CD4-positive, CD25-positive, alpha-beta regulatory T cell (primary cell): ENCODE data around the gene MPP1. TPM values are rescaled to one million over a fixed set of nuclear protein-coding genes. Genes with fewer than 3 reads are reported as not detected.

ENCODE experiments used
- ATAC-seq, 2 donors: fragments of 150-1000 bp; cut with Tn5 transposase; one replicate each; pipeline ENCODE4 v1.10.0; 2021; ENCODE audit warnings: low read depth in 2 of 2, moderate number of reproducible peaks in 2 of 2, moderate library complexity in 1 of 2
- DNase-seq, 3 donors: peaks; one replicate each; pipeline versions ENCODE4 v3.0.0 to v3.0.0-alpha.2; 2012 to 2022; ENCODE audit warnings: mixed read lengths in 1 of 3
- H3K27ac ChIP-seq: one replicate; pipeline ENCODE4 v1.7.0; 2013; ENCODE audit warnings: mild to moderate bottlenecking, low read length; ENCODE audit not compliant: insufficient read depth, poor library complexity, severe bottlenecking
- H3K27me3 ChIP-seq: one replicate; pipeline ENCODE4 v1.7.0; 2013; ENCODE audit warnings: low read length; ENCODE audit not compliant: control insufficient read depth, insufficient read depth
- H3K36me3 ChIP-seq: one replicate; pipeline ENCODE4 v1.7.0; 2013; ENCODE audit warnings: mild to moderate bottlenecking, low read length, moderate library complexity; ENCODE audit not compliant: control insufficient read depth, insufficient read depth
- H3K4me1 ChIP-seq: 2 replicates; pipeline ENCODE4 v1.7.0; 2013; ENCODE audit warnings: mild to moderate bottlenecking, low read length; ENCODE audit not compliant: insufficient read depth, control insufficient read depth, poor library complexity, severe bottlenecking
- H3K4me3 ChIP-seq: one replicate; pipeline ENCODE4 v1.7.0; 2013; ENCODE audit warnings: low read depth, mild to moderate bottlenecking, low read length, moderate library complexity
- H3K9me3 ChIP-seq, 2 experiments: 1 replicate in 1 of 2; 2 replicates in 1 of 2; pipeline ENCODE4 v1.7.0; 2013; ENCODE audit warnings: low read length in 2 of 2, mild to moderate bottlenecking in 1 of 2, moderate library complexity in 1 of 2; ENCODE audit not compliant: control insufficient read depth in 2 of 2
- H3K27ac Mint-ChIP-seq, 3 donors: one replicate each; pipeline ENCODE4 v1.8.0; 2020 to 2022; ENCODE audit warnings: mild to moderate bottlenecking in 3 of 3, mixed read lengths in 3 of 3, moderate library complexity in 2 of 3
- H3K27me3 Mint-ChIP-seq: one replicate; pipeline ENCODE4 v1.8.0; 2022; ENCODE audit warnings: mild to moderate bottlenecking, mixed read lengths
- H3K36me3 Mint-ChIP-seq: one replicate; pipeline ENCODE4 v1.8.0; 2020; ENCODE audit warnings: mixed read lengths
- H3K4me1 Mint-ChIP-seq, 4 donors: one replicate each; pipeline ENCODE4 v1.8.0; 2020 to 2022; ENCODE audit warnings: mixed read lengths in 4 of 4, mild to moderate bottlenecking in 1 of 4
- H3K4me3 Mint-ChIP-seq, 4 donors: one replicate each; pipeline ENCODE4 v1.8.0; 2020 to 2022; ENCODE audit warnings: mild to moderate bottlenecking in 4 of 4, mixed read lengths in 4 of 4, moderate library complexity in 3 of 4
- H3K9me3 Mint-ChIP-seq, 7 donors: one replicate each; pipeline ENCODE4 v1.8.0; 2020 to 2022; ENCODE audit warnings: mixed read lengths in 7 of 7, mild to moderate bottlenecking in 3 of 7, moderate library complexity in 2 of 7
- polyA plus RNA-seq, 4 donors: library from polyadenylated mRNA; unstranded; fragments of 300-500 nt; fragmentation: Illumina TruSeq; gene quantifications; one replicate each; pipeline ENCODE4 v1.2.3, GENCODE V29; 2021
- total RNA-seq: library from RNA; stranded (reverse); gene quantifications from one replicate; pipeline ENCODE4 v1.2.3, GENCODE V29; 2022

MPP1 gene
- total and polyA plus RNA-seq, 5 donors from 2014 or later: 11.3 to 24.0 (median 12.9) TPM

DNA sequence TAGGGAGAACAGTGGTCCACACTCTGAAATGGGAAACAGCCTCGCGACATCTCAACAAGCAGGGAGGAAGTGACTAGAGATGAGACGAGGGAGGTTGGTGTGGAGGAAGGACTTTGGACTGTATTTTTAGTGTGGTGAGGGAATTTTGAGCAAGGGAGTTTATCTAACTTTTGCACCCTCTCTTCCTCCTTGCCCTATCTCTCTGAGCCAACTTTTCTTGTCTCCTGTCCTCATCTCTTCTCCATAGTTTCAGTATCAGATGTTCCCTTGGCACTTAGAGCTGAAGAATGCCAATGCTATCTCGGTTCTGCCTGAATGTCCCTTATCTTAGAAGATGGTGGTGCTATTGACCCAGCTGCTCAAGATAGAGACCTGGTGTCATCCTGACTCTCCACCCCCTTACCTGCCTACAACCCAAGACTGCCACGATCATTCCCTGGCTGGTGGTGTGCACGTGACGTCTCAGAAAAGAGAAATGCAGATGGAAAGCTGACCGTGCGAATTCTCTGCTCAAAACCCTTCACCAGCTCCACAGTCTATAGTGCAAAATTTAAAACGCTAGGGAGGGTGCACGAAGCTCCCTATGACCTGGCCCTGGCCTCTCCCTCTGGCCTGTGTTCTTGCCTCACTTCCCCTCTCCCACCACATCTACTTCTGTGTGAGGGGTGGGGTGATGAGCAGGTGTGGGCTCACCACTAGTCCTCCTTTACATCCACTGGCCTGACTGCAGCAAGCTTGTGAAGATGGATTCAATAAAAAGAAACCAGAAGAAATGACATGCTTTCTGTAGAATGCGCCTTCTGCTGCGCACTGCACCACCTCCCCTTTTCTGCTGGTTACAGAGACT lies 20.9 kb downstream of the MPP1 start:
- Mint-ChIP-seq H3K36me3 (peaks cover 3% of the 10 kb centered on the region), H3K4me3 (peak overlapping the region; percentile 60 to 82 (median 76)), H3K4me1 (peaks cover 0 to 11% (median 7%) of the 10 kb centered on the region in 4 donors), H3K27ac (peak overlapping the region; percentile 67 to 80 (median 78)), H3K27me3 (no peaks in the 10 kb centered on the region), H3K9me3 (no peaks in the 10 kb centered on the region)
- ATAC-seq: no peak
- H3K4me1 ChIP-seq: no peaks in the 10 kb centered on the region
- no peaks in the 10 kb centered on the region for H3K9me3 ChIP-seq
- H3K27ac ChIP-seq: no peak overlapping the region
- H3K27me3 ChIP-seq: no peaks in the 10 kb centered on the region
- no peak for DNase-seq
- H3K36me3 ChIP-seq: no peaks in the 10 kb centered on the region
- peak overlapping the region; percentile 64 for H3K4me3 ChIP-seq

DNA sequence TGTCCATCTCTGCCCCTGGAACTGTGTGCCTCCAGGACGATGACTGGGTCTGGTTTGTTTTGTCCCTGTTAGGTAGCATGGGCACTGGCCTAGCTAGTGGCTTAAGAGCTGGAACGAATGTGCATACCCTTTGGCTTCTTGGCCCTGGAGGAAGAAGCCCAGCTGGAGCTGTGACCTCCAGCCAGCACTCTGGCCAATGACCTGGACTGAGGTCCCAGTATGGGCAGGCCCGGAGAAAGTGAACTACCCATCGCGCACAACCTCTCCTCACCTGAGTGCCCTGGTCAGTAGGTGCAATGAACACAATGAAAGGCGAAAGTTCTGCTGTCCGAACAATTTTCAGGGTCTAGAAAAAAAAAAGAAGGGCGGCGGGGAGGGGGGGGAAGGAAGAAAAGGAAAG lies 24.3 kb downstream of the MPP1 start:
- H3K9me3 Mint-ChIP-seq: no peaks in the 10 kb centered on the region
- peaks cover 0 to 16% (median 9%) of the 10 kb centered on the region in 4 donors for H3K4me1 Mint-ChIP-seq
- H3K36me3 ChIP-seq: peaks cover 14% of the 10 kb centered on the region
- no peaks in the 10 kb centered on the region for H3K4me1 ChIP-seq
- DNase-seq (no peak), ATAC-seq (no peak)
- H3K27ac ChIP-seq: no peak overlapping the region
- peaks cover 3% of the 10 kb centered on the region for H3K36me3 Mint-ChIP-seq
- no peak overlapping the region for H3K27ac Mint-ChIP-seq
- no peaks in the 10 kb centered on the region for H3K27me3 ChIP-seq
- no peaks in the 10 kb centered on the region for H3K9me3 ChIP-seq
- no peak overlapping the region for H3K4me3 ChIP-seq
- H3K27me3 Mint-ChIP-seq: no peaks in the 10 kb centered on the region
- no peak overlapping the region for H3K4me3 Mint-ChIP-seq

DNA sequence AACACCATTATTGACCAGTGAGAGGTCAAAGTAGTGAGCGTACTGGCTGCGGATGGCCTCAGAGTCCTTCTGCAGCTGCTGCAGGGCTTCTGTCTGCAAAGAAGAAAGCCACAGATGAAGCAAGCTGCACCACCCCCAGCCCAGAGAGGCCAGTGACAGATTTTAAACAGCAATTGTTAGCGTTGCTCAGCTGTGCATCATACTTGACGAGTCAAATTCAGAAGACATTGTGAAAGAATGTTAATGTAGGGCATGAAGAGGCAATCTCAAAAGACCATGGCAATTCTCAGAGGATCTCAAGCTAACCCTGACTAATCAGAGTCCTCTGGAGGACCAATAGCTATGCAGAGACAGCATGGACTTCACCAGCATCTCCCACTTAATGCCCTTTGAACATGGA lies 26.0 kb downstream of the MPP1 start:
- H3K4me1 Mint-ChIP-seq: peaks cover 0 to 22% (median 8%) of the 10 kb centered on the region in 4 donors
- DNase-seq: no peak
- no peak overlapping the region for H3K27ac Mint-ChIP-seq
- Histone ChIP-seq H3K4me3 (no peak overlapping the region), H3K9me3 (no peaks in the 10 kb centered on the region), H3K27ac (no peak overlapping the region), H3K4me1 (no peaks in the 10 kb centered on the region), H3K36me3 (peaks cover 30% of the 10 kb centered on the region), H3K27me3 (no peaks in the 10 kb centered on the region)
- no peaks in the 10 kb centered on the region for H3K9me3 Mint-ChIP-seq
- H3K36me3 Mint-ChIP-seq: peaks cover 7% of the 10 kb centered on the region
- no peak overlapping the region for H3K4me3 Mint-ChIP-seq
- no peaks in the 10 kb centered on the region for H3K27me3 Mint-ChIP-seq
- no peak for ATAC-seq

DNA sequence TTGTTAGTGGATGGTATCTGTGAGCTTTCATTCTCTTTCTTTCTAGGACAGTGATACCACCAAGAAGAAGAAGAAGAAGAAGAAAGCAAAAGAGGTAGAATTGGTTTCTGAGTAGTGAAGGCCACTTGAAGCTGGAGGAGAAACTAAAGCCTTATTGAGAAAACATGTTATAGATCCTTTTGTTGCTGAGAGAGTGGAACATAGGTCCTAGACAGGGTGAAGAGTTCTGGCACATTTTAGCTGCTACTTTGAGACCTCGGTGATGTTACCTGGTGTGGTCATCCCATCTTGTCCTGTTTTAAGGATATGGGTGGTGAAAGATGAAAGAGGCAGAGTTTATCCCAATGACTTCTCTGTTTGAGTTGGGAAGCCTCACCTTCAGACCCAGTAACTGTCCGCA lies 28.5 kb downstream of the MPP1 start:
- Histone ChIP-seq H3K4me3 (no peak overlapping the region), H3K27ac (no peak overlapping the region), H3K36me3 (peaks cover 46% of the 10 kb centered on the region), H3K9me3 (no peaks in the 10 kb centered on the region), H3K27me3 (no peaks in the 10 kb centered on the region), H3K4me1 (no peaks in the 10 kb centered on the region)
- Mint-ChIP-seq H3K9me3 (no peaks in the 10 kb centered on the region), H3K4me3 (no peak overlapping the region), H3K4me1 (peaks cover 0 to 15% (median 3%) of the 10 kb centered on the region in 4 donors), H3K27ac (peak overlapping the region in 1 of 3 donors; percentile 9), H3K36me3 (peaks cover 18% of the 10 kb centered on the region), H3K27me3 (no peaks in the 10 kb centered on the region)
- ATAC-seq (no peak), DNase-seq (no peak)

DNA sequence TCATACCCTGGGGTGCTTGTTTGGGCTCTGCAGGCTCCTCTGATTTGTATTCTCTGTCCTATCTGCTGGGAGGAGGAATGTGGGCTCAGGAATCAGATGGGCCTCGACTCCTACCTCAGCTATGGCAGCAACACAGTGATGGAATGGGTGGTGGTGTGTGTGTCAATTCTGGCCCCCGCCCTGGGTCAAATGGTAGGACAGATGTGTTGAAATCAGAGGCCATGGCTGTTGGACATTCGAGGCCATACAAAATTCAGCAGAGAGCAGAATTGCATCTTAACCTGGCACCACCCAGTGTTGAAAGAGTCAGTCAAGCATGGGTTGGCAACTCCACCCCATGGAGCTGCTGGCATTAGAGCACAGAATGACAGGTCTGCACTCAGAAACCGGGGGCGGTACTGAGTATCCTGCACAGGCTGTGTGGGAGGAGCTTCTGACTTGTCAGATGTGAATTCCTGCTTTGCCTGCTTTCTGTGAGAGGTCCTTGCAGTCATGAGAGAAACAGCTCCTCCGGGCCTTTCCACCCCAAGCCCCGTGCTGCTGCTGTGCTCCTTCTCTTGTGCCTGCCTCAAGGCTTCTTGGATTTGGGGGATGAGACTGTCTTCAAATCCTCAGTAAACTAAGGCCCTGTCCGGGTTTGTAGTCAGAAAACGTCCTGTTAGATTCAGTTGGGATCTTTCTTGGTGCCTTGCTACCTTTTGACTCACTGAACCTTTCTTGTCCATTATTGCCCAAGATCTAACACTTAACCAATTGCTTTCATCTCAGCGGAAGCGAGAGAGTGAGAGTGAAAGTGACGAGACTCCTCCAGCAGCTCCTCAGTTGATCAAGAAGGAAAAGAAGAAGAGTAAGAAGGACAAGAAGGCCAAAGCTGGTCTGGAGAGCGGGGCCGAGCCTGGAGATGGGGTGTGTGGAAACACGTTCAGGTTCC lies 29.6 kb downstream of the MPP1 start:
- Mint-ChIP-seq H3K9me3 (no peaks in the 10 kb centered on the region), H3K4me3 (no peak overlapping the region), H3K27me3 (no peaks in the 10 kb centered on the region), H3K4me1 (peaks cover 2 to 15% (median 4%) of the 10 kb centered on the region in 4 donors), H3K36me3 (peaks cover 20% of the 10 kb centered on the region), H3K27ac (peak overlapping the region in 2 of 3 donors; percentile 32 to 89)
- ATAC-seq (peak in 1 of 2 donors; percentile 31), DNase-seq (peak in 1 of 3 donors; percentile 31)
- Histone ChIP-seq H3K4me3 (no peak overlapping the region), H3K27ac (no peak overlapping the region), H3K4me1 (no peaks in the 10 kb centered on the region), H3K9me3 (no peaks in the 10 kb centered on the region), H3K27me3 (no peaks in the 10 kb centered on the region), H3K36me3 (peaks cover 50% of the 10 kb centered on the region)

DNA sequence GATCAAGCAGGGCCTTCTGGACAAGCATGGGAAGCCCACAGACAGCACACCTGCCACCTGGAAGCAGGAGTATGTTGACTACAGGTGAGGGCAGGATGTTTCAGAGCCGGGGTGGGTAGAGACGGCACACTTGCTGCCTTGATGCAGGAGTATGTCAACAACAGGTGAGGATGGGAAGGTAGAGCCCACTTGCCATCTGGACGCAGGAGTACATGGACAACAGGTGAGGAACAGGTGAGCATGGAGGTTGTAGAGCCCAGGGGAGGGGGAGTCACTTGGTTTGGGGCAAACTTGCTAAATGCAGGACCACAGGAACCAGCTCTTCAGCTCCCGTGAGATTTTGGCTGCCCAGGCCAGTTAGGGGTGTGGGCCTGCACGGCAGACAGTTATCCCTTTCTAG lies 30.7 kb downstream of the MPP1 start:
- Histone ChIP-seq H3K4me3 (no peak overlapping the region), H3K36me3 (peaks cover 58% of the 10 kb centered on the region), H3K4me1 (no peaks in the 10 kb centered on the region), H3K27me3 (no peaks in the 10 kb centered on the region), H3K27ac (no peak overlapping the region), H3K9me3 (no peaks in the 10 kb centered on the region)
- no peaks in the 10 kb centered on the region for H3K27me3 Mint-ChIP-seq
- H3K27ac Mint-ChIP-seq: no peak overlapping the region
- peaks cover 4 to 15% (median 5%) of the 10 kb centered on the region in 4 donors for H3K4me1 Mint-ChIP-seq
- H3K9me3 Mint-ChIP-seq: no peaks in the 10 kb centered on the region
- H3K36me3 Mint-ChIP-seq: peaks cover 22% of the 10 kb centered on the region
- ATAC-seq (no peak), DNase-seq (no peak)
- H3K4me3 Mint-ChIP-seq: no peak overlapping the region

DNA sequence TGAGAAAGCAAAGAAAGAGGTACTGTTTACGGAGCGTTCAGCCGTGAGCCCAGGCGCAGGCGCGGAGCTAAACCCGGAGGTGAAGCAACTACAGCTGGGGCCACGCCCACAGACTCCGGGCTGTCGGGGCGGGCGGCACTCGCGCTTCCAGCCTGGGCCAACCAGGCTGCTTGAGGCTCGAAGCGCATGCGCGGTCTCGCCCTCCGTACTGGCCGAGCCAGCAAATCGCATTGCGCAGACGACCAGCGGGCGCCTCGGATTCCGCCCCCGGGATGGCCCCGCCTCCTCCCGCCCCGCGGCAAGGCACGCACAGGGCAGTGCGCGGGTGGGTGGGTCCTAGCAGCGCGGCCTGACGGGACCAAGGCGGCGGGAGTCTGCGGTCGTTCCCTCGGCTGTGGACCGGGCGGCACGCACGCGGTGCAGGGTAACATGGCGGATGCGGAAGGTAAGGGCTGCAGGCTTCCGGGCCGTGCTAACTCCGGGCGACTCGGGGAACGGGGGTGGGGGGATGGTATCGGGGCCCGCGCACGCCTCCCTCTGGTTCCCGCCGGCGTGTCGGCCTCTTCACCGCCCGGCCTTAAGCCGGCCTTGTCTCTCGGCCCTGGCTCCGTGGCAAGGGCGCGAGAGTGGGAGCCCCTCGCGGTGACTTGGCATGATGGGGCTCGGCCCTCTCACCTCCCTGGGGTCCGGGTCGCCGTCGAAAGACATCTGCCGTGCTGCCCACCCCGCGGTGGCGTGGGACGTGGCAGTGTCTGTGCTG lies 42.6 kb downstream of the MPP1 start, which contains the start of gene DKC1:
Gene DKC1, plus strand, starts transcription at position 328 of the 760 bp plus-strand sequence. Its CDS starts 102 bp downstream, at position 430.
- peak within 1 kb of the TSS; percentile 90 to 98 (median 94) for H3K4me3 Mint-ChIP-seq
- DNase-seq: peak; percentile 93 to 96 (median 94)
- H3K36me3 ChIP-seq: peaks cover 28% of the 10 kb centered on the region

More for the DNA sequence above, 42.6 kb downstream of the MPP1 start, which contains the start of gene DKC1:
- Histone ChIP-seq H3K4me1 (peaks cover 17% of the 10 kb centered on the region), H3K9me3 (no peaks in the 10 kb centered on the region), H3K4me3 (peak within 1 kb of the TSS; percentile 89), H3K27ac (peak within 1 kb of the TSS; percentile 81), H3K27me3 (no peaks in the 10 kb centered on the region)
- H3K9me3 Mint-ChIP-seq: peaks cover 0 to 2% (median 0%) of the 10 kb centered on the region in 7 donors
- peak; percentile 89 for ATAC-seq
- H3K27me3 Mint-ChIP-seq: no peaks in the 10 kb centered on the region
- H3K36me3 Mint-ChIP-seq: peaks cover 3% of the 10 kb centered on the region
- H3K27ac Mint-ChIP-seq: peak within 1 kb of the TSS; percentile 7 to 87 (median 81)
- H3K4me1 Mint-ChIP-seq: peaks cover 3 to 26% (median 14%) of the 10 kb centered on the region in 4 donors
